Fibroblast of lung (primary cell): ENCODE measurements around the gene ZSWIM1. TPM values are rescaled to one million over a fixed set of nuclear protein-coding genes. Genes with fewer than 3 reads are reported as not detected.

Source experiments
- DNase-seq, 2 donors: peaks; one replicate each; pipeline versions ENCODE4 v3.0.0 to v3.0.0-alpha.2; 2010; ENCODE audit warnings: low read depth in 2 of 2
- H2AFZ ChIP-seq: 2 replicates; pipeline ENCODE4 v1.5.1; 2012; ENCODE audit warnings: low read length, control low read depth, inconsistent platforms
- H3K27ac ChIP-seq: 2 replicates; pipeline ENCODE4 v1.5.1; 2011; ENCODE audit warnings: low read length, control low read depth; ENCODE audit not compliant: insufficient read depth
- H3K27me3 ChIP-seq: 2 replicates; pipeline ENCODE4 v1.5.1; 2011; ENCODE audit warnings: mild to moderate bottlenecking, low read length; ENCODE audit not compliant: control insufficient read depth, insufficient read depth
- H3K36me3 ChIP-seq: 2 replicates; pipeline ENCODE4 v1.5.1; 2011; ENCODE audit warnings: low read length; ENCODE audit not compliant: control insufficient read depth, insufficient read depth
- H3K4me1 ChIP-seq: 2 replicates; pipeline ENCODE4 v1.5.1; 2011; ENCODE audit warnings: low read length; ENCODE audit not compliant: control insufficient read depth, insufficient read depth; ENCODE audit errors: extremely low read depth
- H3K4me2 ChIP-seq: 2 replicates; pipeline ENCODE4 v1.5.1; 2011; ENCODE audit warnings: low read length, control low read depth; ENCODE audit not compliant: insufficient read depth; ENCODE audit errors: extremely low read depth
- H3K4me3 ChIP-seq, 4 experiments: fragments of 200-600 bp in 1 of 4; sonication (generic) in 1 of 4; replicated peaks in 1 of 4; 2 replicates each; pipeline ENCODE4 v1.5.1; 2011 to 2016; ENCODE audit warnings: low read length in 4 of 4, low read depth in 3 of 4, mild to moderate bottlenecking in 3 of 4, control low read depth in 2 of 4, inconsistent platforms in 1 of 4, mixed read lengths in 1 of 4; ENCODE audit not compliant: insufficient read depth in 1 of 4; ENCODE audit errors: control extremely low read depth in 1 of 4
- H3K79me2 ChIP-seq: 2 replicates; pipeline ENCODE4 v1.5.1; 2012; ENCODE audit warnings: mild to moderate bottlenecking, low read length, inconsistent platforms; ENCODE audit not compliant: control insufficient read depth, insufficient read depth
- H3K9ac ChIP-seq: 2 replicates; pipeline ENCODE4 v1.5.1; 2011; ENCODE audit warnings: mild to moderate bottlenecking, low read length, control low read depth; ENCODE audit not compliant: insufficient read depth
- H3K9me3 ChIP-seq: 2 replicates; pipeline ENCODE4 v1.5.1; 2012; ENCODE audit warnings: low read depth, low read length; ENCODE audit not compliant: control insufficient read depth, insufficient read depth
- H4K20me1 ChIP-seq: 2 replicates; pipeline ENCODE4 v1.5.1; 2011; ENCODE audit warnings: low read length; ENCODE audit not compliant: control insufficient read depth, insufficient read depth; ENCODE audit errors: extremely low read depth
- CTCF ChIP-seq, 2 donors: IDR thresholded peaks in 1 of 2; conservative IDR thresholded peaks in 1 of 2; 1 replicate in 1 of 2; 2 replicates in 1 of 2; pipeline ENCODE4 v1.5.1; 2011 to 2012; ENCODE audit warnings: low read length in 2 of 2, control low read depth in 1 of 2, inconsistent platforms in 1 of 2, low read depth in 1 of 2, mild to moderate bottlenecking in 1 of 2
- EZH2 ChIP-seq: IDR thresholded peaks from 2 replicates; pipeline ENCODE4 v1.5.1; 2012; ENCODE audit warnings: low read length, control low read depth, mild to moderate bottlenecking; ENCODE audit errors: missing control alignments
- polyA plus RNA-seq, 2 donors: library from polyadenylated mRNA; depleted of rRNA in 1 of 2; stranded (reverse) in 1 of 2; unstranded in 1 of 2; fragments of >200 nt; gene quantifications; 2 replicates each; pipeline ENCODE4 v1.2.1, GENCODE V29; 2011 to 2012; ENCODE audit warnings: missing spikeins in 1 of 2
- total RNA-seq: library from RNA; depleted of rRNA; stranded (reverse); fragments of >200 nt; gene quantifications from 2 replicates; pipeline ENCODE4 v1.2.1, GENCODE V29; 2014

ZSWIM1 gene
- total and polyA plus RNA-seq, 2 donors (not counting 1 experiment from before 2014, with no cell fraction given) = 3.4 to 4.5 TPM

DNA sequence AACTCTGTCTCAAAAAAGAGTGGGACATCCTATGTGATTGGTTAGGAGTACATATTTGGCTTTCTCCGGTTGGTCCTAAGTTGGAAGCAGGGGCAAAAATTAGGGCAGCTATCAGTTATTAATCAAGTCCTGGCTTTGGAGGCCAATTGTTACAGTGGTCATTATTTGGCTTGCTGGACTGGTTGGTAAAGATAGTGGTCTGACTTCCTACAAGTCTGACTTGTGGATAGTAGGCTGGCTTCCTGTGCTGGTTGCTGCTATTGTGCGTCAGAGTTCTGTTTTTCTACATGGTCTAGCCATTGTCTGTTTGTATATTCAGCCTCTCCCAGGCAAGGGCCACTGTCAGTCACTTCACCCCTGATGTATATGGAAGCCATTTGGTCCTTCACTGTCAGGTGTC, 30.8 kb upstream of the ZSWIM1 start:
- no peaks in the 10 kb centered on the region for H3K4me1 ChIP-seq

GRCh38 chr20:45850926-45851325, 30.1 kb upstream of the ZSWIM1 start:
- TF ChIP-seq CTCF (conservative IDR thresholded peaks at IDR 0.05 in 1 of 2, IDR thresholded peaks at IDR 0.05 in 1 of 2; ENCODE audit: low read depth in 1 of 2, low read length in 2 of 2) = no peak
- Histone ChIP-seq H3K27ac (no peak overlapping the region), H4K20me1 (no peaks in the 10 kb centered on the region), H3K36me3 (peaks cover 6% of the 10 kb centered on the region), H3K4me1 (no peaks in the 10 kb centered on the region), H3K9me3 (no peaks in the 10 kb centered on the region), H2AFZ (no peak overlapping the region), H3K4me3 (no peak overlapping the region), H3K4me2 (no peak overlapping the region), H3K9ac (no peak overlapping the region), H3K79me2 (peaks cover 8% of the 10 kb centered on the region), H3K27me3 (no peaks in the 10 kb centered on the region)
- no peak for DNase-seq

More for the DNA sequence above, 30.8 kb upstream of the ZSWIM1 start:
- H3K4me3 ChIP-seq = no peak overlapping the region
- H3K36me3 ChIP-seq = peaks cover 6% of the 10 kb centered on the region
- no peak overlapping the region for H2AFZ ChIP-seq
- H3K27ac ChIP-seq = no peak overlapping the region
- DNase-seq = no peak
- H3K27me3 ChIP-seq = no peaks in the 10 kb centered on the region
- no peaks in the 10 kb centered on the region for H4K20me1 ChIP-seq
- no peaks in the 10 kb centered on the region for H3K9me3 ChIP-seq
- no peak for TF ChIP-seq CTCF (conservative IDR thresholded peaks at IDR 0.05 in 1 of 2, IDR thresholded peaks at IDR 0.05 in 1 of 2; ENCODE audit: low read depth in 1 of 2, low read length in 2 of 2)
- no peak for TF ChIP-seq EZH2
- peaks cover 5% of the 10 kb centered on the region for H3K79me2 ChIP-seq
- H3K4me2 ChIP-seq = no peak overlapping the region
- H3K9ac ChIP-seq = no peak overlapping the region

DNA sequence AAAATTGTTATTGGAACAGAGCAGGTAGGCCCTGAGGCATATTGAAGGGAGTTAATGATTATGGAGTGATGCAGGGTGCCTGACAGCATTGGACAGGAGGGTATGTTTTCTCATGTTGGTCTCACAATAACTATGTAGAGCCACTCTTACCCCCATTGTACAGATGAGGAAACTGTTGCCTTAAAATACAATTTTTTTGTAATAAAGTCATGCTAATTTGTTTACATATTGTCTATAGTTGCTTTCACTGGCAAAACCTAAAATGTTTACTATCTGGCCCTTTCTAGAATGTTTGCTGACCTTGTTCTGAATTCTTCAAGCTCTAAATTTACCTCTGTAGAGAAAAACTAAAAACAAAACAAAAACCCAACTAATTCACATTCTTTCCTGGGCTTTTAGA, 29.5 kb upstream of the ZSWIM1 start:
- no peak for DNase-seq
- no peak overlapping the region for H2AFZ ChIP-seq
- H3K27ac ChIP-seq = no peak overlapping the region
- no peak overlapping the region for H3K9ac ChIP-seq
- H3K4me3 ChIP-seq = no peak overlapping the region
- H3K4me2 ChIP-seq = no peak overlapping the region
- H3K79me2 ChIP-seq = peaks cover 14% of the 10 kb centered on the region
- H3K36me3 ChIP-seq = peaks cover 6% of the 10 kb centered on the region
- no peaks in the 10 kb centered on the region for H4K20me1 ChIP-seq
- peaks cover 2% of the 10 kb centered on the region for H3K4me1 ChIP-seq
- H3K27me3 ChIP-seq = no peaks in the 10 kb centered on the region
- no peak for TF ChIP-seq CTCF (conservative IDR thresholded peaks at IDR 0.05 in 1 of 2, IDR thresholded peaks at IDR 0.05 in 1 of 2; ENCODE audit: low read depth in 1 of 2, low read length in 2 of 2)
- no peak for TF ChIP-seq EZH2
- H3K9me3 ChIP-seq = no peaks in the 10 kb centered on the region
